ENCODE measurements around the gene LUZP4. TPM values are rescaled to one million over a fixed set of nuclear protein-coding genes. Genes with fewer than 3 reads are reported as not detected.

The LUZP4 gene
- total and polyA plus RNA-seq, 2 of the 8 experiments (the other 6 are each of a cell fraction or from before 2014, with no cell fraction given) = 0.17 TPM; not detected in 1

DNA sequence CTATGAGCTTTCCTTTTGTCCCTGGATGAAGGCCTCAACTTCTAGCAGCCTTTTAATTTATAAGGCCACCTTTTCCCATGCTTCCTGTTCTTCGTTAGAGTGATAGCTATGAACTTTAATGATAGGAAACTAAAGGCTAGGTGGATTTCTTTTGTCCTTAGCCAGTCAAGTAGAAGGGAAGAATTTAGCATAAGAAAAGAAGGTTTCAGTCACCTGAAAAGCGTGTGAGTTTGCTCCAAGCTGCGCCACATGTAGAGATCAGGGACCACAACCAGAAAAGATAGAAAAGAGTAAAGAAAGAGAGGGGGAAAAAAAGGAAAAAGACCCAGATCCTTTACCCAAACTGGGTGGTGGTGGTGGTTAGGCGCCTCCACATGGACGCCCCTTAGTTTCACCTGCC, 28.6 kb downstream of the LUZP4 start:
- Histone ChIP-seq H2AFZ (ENCODE audit: low read length) (no peak overlapping the region), H4K5ac (ENCODE audit: insufficient read length, low read depth, low read length) (no peak overlapping the region), H3K27me3 (replicated peaks in 1 of 4; ENCODE audit: control insufficient read depth in 3 of 4, extremely low read depth in 1 of 4, insufficient read depth in 3 of 4, low read length in 3 of 4) (no peaks in the 10 kb centered on the region), H2BK5ac (ENCODE audit: low read depth, low read length) (no peak overlapping the region), H3K9me3 (ENCODE audit: insufficient read depth in 2 of 2, low read depth in 1 of 2, low read length in 1 of 2) (0 out of 4 replicates have a peak, but pooled peaks cover 0 to 5% of the 10 kb centered on the region in 2 experiments), H3K79me2 (ENCODE audit: control insufficient read depth in 1 of 2, insufficient read depth in 2 of 2, low read length in 2 of 2) (no peaks in the 10 kb centered on the region), H4K8ac (ENCODE audit: extremely low read depth, insufficient read depth, low read length) (no peak overlapping the region), H2BK15ac (ENCODE audit: low read length) (no peak overlapping the region), H3K9ac (replicated peaks in 1 of 4; ENCODE audit: extremely low read depth in 1 of 4, low read depth in 3 of 4, low read length in 3 of 4) (no peak overlapping the region), H3K23me2 (ENCODE audit: low read depth, low read length) (no peaks in the 10 kb centered on the region), H3K56ac (replicated peaks; ENCODE audit: insufficient read length, low read depth, low read length) (no peak overlapping the region), H2BK12ac (ENCODE audit: low read depth, low read length) (no peak overlapping the region), H3K4me2 (ENCODE audit: insufficient read depth in 1 of 2, low read depth in 2 of 2, low read length in 2 of 2) (peak overlapping the region in 1 of 2 experiments; percentile 20; a peak in 2 of 4 replicates), H3K4ac (replicated peaks; ENCODE audit: insufficient read length, low read depth, low read length) (no peak overlapping the region), H3K4me1 (replicated peaks in 1 of 4; ENCODE audit: control insufficient read depth in 3 of 4, insufficient read depth in 4 of 4, low read length in 3 of 4) (peaks cover 0 to 5% (median 0%) of the 10 kb centered on the region in 4 experiments; a peak in 3 of 7 replicates), H3K18ac (ENCODE audit: extremely low read depth, low read length) (no peak overlapping the region; the same call in 1 of the 2 replicates), H3K79me1 (ENCODE audit: low read depth, low read length) (no peaks in the 10 kb centered on the region), H4K91ac (replicated peaks; ENCODE audit: insufficient read length, low read length) (no peak overlapping the region), H3K27ac (ENCODE audit: low read depth, low read length) (no peak overlapping the region), H2BK120ac (replicated peaks; ENCODE audit: low read depth, low read length) (no peak overlapping the region), H3K4me3 (ENCODE audit: extremely low read depth in 1 of 4, insufficient read depth in 2 of 4, low read depth in 3 of 4, low read length in 4 of 4) (peak overlapping the region in 1 of 4 experiments; percentile 28; a peak in 2 of 8 replicates), H3K23ac (ENCODE audit: insufficient read length) (no peak overlapping the region), H3K14ac (ENCODE audit: insufficient read length) (no peak overlapping the region), H3K36me3 (ENCODE audit: control insufficient read depth in 2 of 4, insufficient read depth in 4 of 4, low read length in 3 of 4) (no peaks in the 10 kb centered on the region), H2BK20ac (ENCODE audit: low read length) (no peak overlapping the region), H4K20me1 (replicated peaks in 1 of 2; ENCODE audit: control insufficient read depth in 1 of 2, insufficient read depth in 2 of 2, low read length in 2 of 2) (no peaks in the 10 kb centered on the region), H2AK5ac (ENCODE audit: low read depth, low read length) (no peak overlapping the region)
- POLR2A ChIA-PET (ENCODE audit: partially characterized antibody) = no interaction called here
- no peak for FAIRE-seq
- DNase-seq (ENCODE audit: low read depth in 1 of 2, low spot score in 2 of 2) = no peak
- TF ChIP-seq RAD21 (IDR thresholded peaks at IDR 0.05 in 1 of 2, conservative IDR thresholded peaks at IDR 0.05 in 1 of 2; ENCODE audit: low read depth in 2 of 2, low read length in 2 of 2) = peak in 1 of 2 experiments; percentile 12; a peak in 1 of 4 replicates
- TF ChIP-seq SIRT6 (IDR thresholded peaks at IDR 0.05; ENCODE audit: low read length) = no peak
- no peak for TF ChIP-seq NANOG (IDR thresholded peaks at IDR 0.05; ENCODE audit: insufficient read depth, low read depth, low read length, poor library complexity, severe bottlenecking)
- WGBS, 2 experiments (ENCODE audit: extremely low coverage in 1 of 2, insufficient coverage in 1 of 2, insufficient read length in 1 of 2, insufficient replicate concordance in 2 of 2, low coverage in 1 of 2, low lambda C conversion rate in 2 of 2, missing lambda C conversion rate in 1 of 2) = 36% methylated on average over 5 of the region's 5 CpGs; no CpG with 5 or more reads in 1 of the 2 experiments
- CTCF ChIA-PET (ENCODE audit: partially characterized antibody) = no interaction called here
